ENCODE results near the gene ISL2. TPM values are rescaled to one million over a fixed set of nuclear protein-coding genes. Genes with fewer than 3 reads are reported as not detected.

The ISL2 gene
- total and polyA plus RNA-seq, 2 of the 13 experiments (the other 11 are each of a cell fraction or from before 2014, with no cell fraction given), result 4.3 to 5.1 TPM

DNA sequence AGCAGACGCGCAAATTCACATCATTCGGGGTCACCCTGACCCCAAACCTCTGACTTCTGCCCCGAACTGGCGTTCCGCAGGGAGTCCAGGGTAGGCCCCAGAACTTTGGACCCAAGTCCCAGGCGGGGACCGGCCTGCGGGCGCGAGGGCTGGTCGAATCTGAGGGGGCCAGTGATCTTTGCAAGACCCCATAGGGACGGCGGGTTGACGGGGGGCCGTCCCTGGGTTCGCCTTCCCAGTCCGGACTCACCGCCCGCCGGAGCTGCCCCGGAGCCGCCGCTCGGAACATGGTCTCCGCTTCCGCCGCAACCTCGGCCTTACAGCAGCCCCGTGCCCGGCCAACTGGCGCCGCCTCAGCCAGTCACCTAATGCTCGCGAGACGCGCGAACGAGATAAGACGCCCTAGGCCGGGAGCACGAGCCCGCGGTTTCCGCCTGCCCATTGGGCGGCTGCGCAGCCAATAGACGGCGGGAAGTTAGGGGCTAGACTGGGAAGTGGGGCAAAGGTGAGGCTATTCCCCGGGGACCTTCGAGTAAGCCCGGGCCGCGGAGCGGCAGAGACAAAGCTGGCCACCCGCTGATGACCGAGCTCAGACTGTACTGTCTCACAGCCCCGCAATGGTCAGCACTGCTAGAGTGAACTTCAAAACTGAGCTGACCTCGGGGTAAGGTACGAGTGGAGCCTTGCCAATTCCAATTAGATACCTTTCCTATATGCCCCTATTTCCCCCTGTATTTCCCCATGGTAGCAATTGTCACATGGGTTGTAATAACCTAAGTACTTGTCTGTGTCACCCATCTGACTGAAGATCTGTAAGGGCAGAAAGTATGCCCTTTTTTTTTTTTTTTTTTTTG is 25.2 kb upstream of the ISL2 start, which contains the start of gene ETFA (continued):
- TF ChIP-seq HNRNPLL (IDR thresholded peaks at IDR 0.05; ENCODE audit: low read depth, low read length, poor library complexity, severe bottlenecking), result peak; percentile 88
- TF ChIP-seq ZNF772 (CRISPR knock-in tag; IDR thresholded peaks at IDR 0.05), result peak; percentile 78
- peak; percentile 54; the same call in 1 of the 2 replicates for TF ChIP-seq NCOA2 (CRISPR knock-in tag; IDR thresholded peaks at IDR 0.05)
- peak; percentile 76 for TF ChIP-seq BHLHE40 (IDR thresholded peaks at IDR 0.05; ENCODE audit: low read length)
- peak; percentile 94 for TF ChIP-seq ZNF782 (CRISPR knock-in tag; IDR thresholded peaks at IDR 0.05; ENCODE audit: borderline replicate concordance)
- TF ChIP-seq, protein P1, sequence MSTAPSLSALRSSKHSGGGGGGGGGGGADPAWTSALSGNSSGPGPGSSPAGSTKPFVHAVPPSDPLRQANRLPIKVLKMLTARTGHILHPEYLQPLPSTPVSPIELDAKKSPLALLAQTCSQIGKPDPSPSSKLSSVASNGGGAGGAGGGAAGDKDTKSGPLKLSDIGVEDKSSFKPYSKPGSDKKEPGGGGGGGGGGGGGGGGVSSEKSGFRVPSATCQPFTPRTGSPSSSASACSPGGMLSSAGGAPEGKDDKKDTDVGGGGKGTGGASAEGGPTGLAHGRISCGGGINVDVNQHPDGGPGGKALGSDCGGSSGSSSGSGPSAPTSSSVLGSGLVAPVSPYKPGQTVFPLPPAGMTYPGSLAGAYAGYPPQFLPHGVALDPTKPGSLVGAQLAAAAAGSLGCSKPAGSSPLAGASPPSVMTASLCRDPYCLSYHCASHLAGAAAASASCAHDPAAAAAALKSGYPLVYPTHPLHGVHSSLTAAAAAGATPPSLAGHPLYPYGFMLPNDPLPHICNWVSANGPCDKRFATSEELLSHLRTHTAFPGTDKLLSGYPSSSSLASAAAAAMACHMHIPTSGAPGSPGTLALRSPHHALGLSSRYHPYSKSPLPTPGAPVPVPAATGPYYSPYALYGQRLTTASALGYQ (CRISPR knock-in tag; IDR thresholded peaks at IDR 0.05), result no peak
- TF ChIP-seq, protein P2, sequence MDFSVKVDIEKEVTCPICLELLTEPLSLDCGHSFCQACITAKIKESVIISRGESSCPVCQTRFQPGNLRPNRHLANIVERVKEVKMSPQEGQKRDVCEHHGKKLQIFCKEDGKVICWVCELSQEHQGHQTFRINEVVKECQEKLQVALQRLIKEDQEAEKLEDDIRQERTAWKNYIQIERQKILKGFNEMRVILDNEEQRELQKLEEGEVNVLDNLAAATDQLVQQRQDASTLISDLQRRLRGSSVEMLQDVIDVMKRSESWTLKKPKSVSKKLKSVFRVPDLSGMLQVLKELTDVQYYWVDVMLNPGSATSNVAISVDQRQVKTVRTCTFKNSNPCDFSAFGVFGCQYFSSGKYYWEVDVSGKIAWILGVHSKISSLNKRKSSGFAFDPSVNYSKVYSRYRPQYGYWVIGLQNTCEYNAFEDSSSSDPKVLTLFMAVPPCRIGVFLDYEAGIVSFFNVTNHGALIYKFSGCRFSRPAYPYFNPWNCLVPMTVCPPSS (IDR thresholded peaks at IDR 0.05), result no peak
- peak; percentile 87; the same call in 1 of the 2 replicates for TF ChIP-seq ARHGAP35 (CRISPR knock-in tag; IDR thresholded peaks at IDR 0.05; ENCODE audit: borderline replicate concordance)
- TF ChIP-seq KMT2A (CRISPR knock-in tag; IDR thresholded peaks at IDR 0.05), result peak; percentile 92
- no peak for TF ChIP-seq THYN1 (CRISPR knock-in tag; IDR thresholded peaks at IDR 0.05; ENCODE audit: borderline replicate concordance, low read depth)
- TF ChIP-seq, protein P3, sequence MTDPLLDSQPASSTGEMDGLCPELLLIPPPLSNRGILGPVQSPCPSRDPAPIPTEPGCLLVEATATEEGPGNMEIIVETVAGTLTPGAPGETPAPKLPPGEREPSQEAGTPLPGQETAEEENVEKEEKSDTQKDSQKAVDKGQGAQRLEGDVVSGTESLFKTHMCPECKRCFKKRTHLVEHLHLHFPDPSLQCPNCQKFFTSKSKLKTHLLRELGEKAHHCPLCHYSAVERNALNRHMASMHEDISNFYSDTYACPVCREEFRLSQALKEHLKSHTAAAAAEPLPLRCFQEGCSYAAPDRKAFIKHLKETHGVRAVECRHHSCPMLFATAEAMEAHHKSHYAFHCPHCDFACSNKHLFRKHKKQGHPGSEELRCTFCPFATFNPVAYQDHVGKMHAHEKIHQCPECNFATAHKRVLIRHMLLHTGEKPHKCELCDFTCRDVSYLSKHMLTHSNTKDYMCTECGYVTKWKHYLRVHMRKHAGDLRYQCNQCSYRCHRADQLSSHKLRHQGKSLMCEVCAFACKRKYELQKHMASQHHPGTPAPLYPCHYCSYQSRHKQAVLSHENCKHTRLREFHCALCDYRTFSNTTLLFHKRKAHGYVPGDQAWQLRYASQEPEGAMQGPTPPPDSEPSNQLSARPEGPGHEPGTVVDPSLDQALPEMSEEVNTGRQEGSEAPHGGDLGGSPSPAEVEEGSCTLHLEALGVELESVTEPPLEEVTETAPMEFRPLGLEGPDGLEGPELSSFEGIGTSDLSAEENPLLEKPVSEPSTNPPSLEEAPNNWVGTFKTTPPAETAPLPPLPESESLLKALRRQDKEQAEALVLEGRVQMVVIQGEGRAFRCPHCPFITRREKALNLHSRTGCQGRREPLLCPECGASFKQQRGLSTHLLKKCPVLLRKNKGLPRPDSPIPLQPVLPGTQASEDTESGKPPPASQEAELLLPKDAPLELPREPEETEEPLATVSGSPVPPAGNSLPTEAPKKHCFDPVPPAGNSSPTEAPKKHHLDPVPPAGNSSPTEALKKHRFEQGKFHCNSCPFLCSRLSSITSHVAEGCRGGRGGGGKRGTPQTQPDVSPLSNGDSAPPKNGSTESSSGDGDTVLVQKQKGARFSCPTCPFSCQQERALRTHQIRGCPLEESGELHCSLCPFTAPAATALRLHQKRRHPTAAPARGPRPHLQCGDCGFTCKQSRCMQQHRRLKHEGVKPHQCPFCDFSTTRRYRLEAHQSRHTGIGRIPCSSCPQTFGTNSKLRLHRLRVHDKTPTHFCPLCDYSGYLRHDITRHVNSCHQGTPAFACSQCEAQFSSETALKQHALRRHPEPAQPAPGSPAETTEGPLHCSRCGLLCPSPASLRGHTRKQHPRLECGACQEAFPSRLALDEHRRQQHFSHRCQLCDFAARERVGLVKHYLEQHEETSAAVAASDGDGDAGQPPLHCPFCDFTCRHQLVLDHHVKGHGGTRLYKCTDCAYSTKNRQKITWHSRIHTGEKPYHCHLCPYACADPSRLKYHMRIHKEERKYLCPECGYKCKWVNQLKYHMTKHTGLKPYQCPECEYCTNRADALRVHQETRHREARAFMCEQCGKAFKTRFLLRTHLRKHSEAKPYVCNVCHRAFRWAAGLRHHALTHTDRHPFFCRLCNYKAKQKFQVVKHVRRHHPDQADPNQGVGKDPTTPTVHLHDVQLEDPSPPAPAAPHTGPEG (CRISPR knock-in tag; IDR thresholded peaks at IDR 0.05), result 0 out of 2 replicates have a peak, but pooled peaks have one; percentile 25
- peak; percentile 89 for TF ChIP-seq ZNF605 (CRISPR knock-in tag; IDR thresholded peaks at IDR 0.05)
- peak; percentile 87; the same call in 1 of the 2 replicates for TF ChIP-seq ZNF20 (CRISPR knock-in tag; IDR thresholded peaks at IDR 0.05)
- no peak for TF ChIP-seq ZNF7 (CRISPR knock-in tag; IDR thresholded peaks at IDR 0.05)
- TF ChIP-seq MXD4 (CRISPR knock-in tag; IDR thresholded peaks at IDR 0.05), result peak; percentile 89
- TF ChIP-seq ZBTB38 (CRISPR knock-in tag; IDR thresholded peaks at IDR 0.05), result peak; percentile 88; the same call in 1 of the 2 replicates
- TF ChIP-seq TBX2 (CRISPR knock-in tag; IDR thresholded peaks at IDR 0.05; ENCODE audit: borderline replicate concordance), result peak; percentile 93
- TF ChIP-seq, protein P4, sequence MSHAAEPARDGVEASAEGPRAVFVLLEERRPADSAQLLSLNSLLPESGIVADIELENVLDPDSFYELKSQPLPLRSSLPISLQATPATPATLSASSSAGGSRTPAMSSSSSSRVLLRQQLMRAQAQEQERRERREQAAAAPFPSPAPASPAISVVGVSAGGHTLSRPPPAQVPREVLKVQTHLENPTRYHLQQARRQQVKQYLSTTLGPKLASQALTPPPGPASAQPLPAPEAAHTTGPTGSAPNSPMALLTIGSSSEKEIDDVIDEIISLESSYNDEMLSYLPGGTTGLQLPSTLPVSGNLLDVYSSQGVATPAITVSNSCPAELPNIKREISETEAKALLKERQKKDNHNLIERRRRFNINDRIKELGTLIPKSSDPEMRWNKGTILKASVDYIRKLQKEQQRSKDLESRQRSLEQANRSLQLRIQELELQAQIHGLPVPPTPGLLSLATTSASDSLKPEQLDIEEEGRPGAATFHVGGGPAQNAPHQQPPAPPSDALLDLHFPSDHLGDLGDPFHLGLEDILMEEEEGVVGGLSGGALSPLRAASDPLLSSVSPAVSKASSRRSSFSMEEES (CRISPR knock-in tag; IDR thresholded peaks at IDR 0.05), result peak; percentile 65; the same call in 1 of the 2 replicates
